ENCODE results near the gene CST9.

The CST9 gene

GRCh38 chr20:23568320-23568970 lies 37.3 kb downstream of the CST9 start, which contains the start of gene CST9L:
Gene CST9L (minus strand): TSS chr20:23568484. CDS start chr20:23568450, 34 bp downstream.
- Histone ChIP-seq H3K9me3 (ENCODE audit: insufficient read depth, low read length, severe bottlenecking) (no peaks in the 10 kb centered on the region), H3K4me1 (ENCODE audit: insufficient read depth, low read length) (no peaks in the 10 kb centered on the region), H3K36me3 (ENCODE audit: insufficient read depth, low read length) (no peaks in the 10 kb centered on the region), H3K27ac (ENCODE audit: low read length) (no peak within 1 kb of the TSS), H4K20me1 (ENCODE audit: insufficient read depth, low read length) (no peaks in the 10 kb centered on the region), H3K4me2 (ENCODE audit: insufficient read depth, low read length) (no peak within 1 kb of the TSS), H3K4me3 (ENCODE audit: low read depth in 1 of 2, low read length in 2 of 2) (no peak within 1 kb of the TSS), H2AFZ (ENCODE audit: low read depth, low read length) (no peak within 1 kb of the TSS), H3K9ac (ENCODE audit: low read depth, low read length) (no peak within 1 kb of the TSS), H3K79me2 (ENCODE audit: insufficient read depth, low read length) (no peaks in the 10 kb centered on the region), H3K27me3 (ENCODE audit: insufficient read depth, low read length, poor library complexity) (peaks cover 22% of the 10 kb centered on the region)
- ATAC-seq (ENCODE audit: insufficient read depth, low read depth) (no peak), DNase-seq (no peak)
- TF ChIP-seq EZH2 (IDR thresholded peaks at IDR 0.05; ENCODE audit: borderline replicate concordance, low read depth, low read length, severe bottlenecking), result no peak
- TF ChIP-seq CTCF (IDR thresholded peaks at IDR 0.05; ENCODE audit: borderline replicate concordance, extremely low read depth, low read length, poor library complexity, severe bottlenecking), result no peak

GRCh38 chr20:23566199-23566932 lies 39.4 kb downstream of the CST9 start:
- ATAC-seq (ENCODE audit: insufficient read depth, low read depth), result no peak
- no peaks in the 10 kb centered on the region for H3K36me3 ChIP-seq (ENCODE audit: insufficient read depth, low read length)

DNA sequence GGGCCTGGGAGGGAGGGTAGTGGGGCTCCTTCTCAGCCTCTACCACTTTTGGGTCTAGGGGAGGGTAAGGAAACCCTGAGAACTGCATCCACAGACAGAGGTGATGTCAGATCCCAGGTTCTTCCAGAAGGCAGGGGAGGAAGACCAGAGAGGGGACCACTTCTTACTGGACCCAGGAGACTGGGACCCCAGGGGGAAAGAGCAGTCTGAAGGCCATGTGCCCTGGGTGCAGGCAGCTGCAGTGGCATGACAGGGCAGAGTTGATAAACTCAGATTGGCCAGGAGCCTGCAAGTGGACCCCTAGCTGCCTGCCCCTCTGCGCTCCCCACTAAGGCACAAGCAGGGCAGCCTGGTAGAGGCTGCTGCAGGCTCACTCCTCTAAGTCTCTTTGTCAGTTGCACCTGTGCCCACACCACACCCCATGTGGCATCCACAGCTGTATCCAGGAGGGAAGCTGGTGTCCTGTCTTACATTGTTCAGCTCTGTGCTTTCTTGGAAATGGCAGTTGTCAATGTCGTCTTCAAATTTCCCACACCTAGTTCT lies 40.1 kb downstream of the CST9 start:
- Histone ChIP-seq H3K9me3 (ENCODE audit: insufficient read depth, low read length, severe bottlenecking) (peaks cover 5% of the 10 kb centered on the region), H3K4me3 (ENCODE audit: low read depth in 1 of 2, low read length in 2 of 2) (no peak overlapping the region), H3K9ac (ENCODE audit: low read depth, low read length) (no peak overlapping the region), H3K27me3 (ENCODE audit: insufficient read depth, low read length, poor library complexity) (peaks cover 12% of the 10 kb centered on the region), H3K79me2 (ENCODE audit: insufficient read depth, low read length) (no peaks in the 10 kb centered on the region), H3K4me1 (ENCODE audit: insufficient read depth, low read length) (no peaks in the 10 kb centered on the region), H3K36me3 (ENCODE audit: insufficient read depth, low read length) (no peaks in the 10 kb centered on the region), H3K4me2 (ENCODE audit: insufficient read depth, low read length) (no peak overlapping the region), H2AFZ (ENCODE audit: low read depth, low read length) (no peak overlapping the region), H4K20me1 (ENCODE audit: insufficient read depth, low read length) (no peaks in the 10 kb centered on the region), H3K27ac (ENCODE audit: low read length) (no peak overlapping the region)
- DNase-seq, result no peak
- no peak for TF ChIP-seq EZH2 (IDR thresholded peaks at IDR 0.05; ENCODE audit: borderline replicate concordance, low read depth, low read length, severe bottlenecking)
- no peak for TF ChIP-seq CTCF (IDR thresholded peaks at IDR 0.05; ENCODE audit: borderline replicate concordance, extremely low read depth, low read length, poor library complexity, severe bottlenecking)
- ATAC-seq (ENCODE audit: insufficient read depth, low read depth), result no peak

More at GRCh38 chr20:23566199-23566932, 39.4 kb downstream of the CST9 start:
- Histone ChIP-seq H3K4me1 (ENCODE audit: insufficient read depth, low read length) (no peaks in the 10 kb centered on the region), H3K27me3 (ENCODE audit: insufficient read depth, low read length, poor library complexity) (peaks cover 13% of the 10 kb centered on the region), H3K9me3 (ENCODE audit: insufficient read depth, low read length, severe bottlenecking) (peaks cover 5% of the 10 kb centered on the region), H3K27ac (ENCODE audit: low read length) (no peak overlapping the region), H3K4me3 (ENCODE audit: low read depth in 1 of 2, low read length in 2 of 2) (no peak overlapping the region), H4K20me1 (ENCODE audit: insufficient read depth, low read length) (no peaks in the 10 kb centered on the region), H2AFZ (ENCODE audit: low read depth, low read length) (no peak overlapping the region), H3K9ac (ENCODE audit: low read depth, low read length) (no peak overlapping the region), H3K79me2 (ENCODE audit: insufficient read depth, low read length) (no peaks in the 10 kb centered on the region), H3K4me2 (ENCODE audit: insufficient read depth, low read length) (no peak overlapping the region)
- no peak for DNase-seq
- TF ChIP-seq EZH2 (IDR thresholded peaks at IDR 0.05; ENCODE audit: borderline replicate concordance, low read depth, low read length, severe bottlenecking) (no peak), CTCF (IDR thresholded peaks at IDR 0.05; ENCODE audit: borderline replicate concordance, extremely low read depth, low read length, poor library complexity, severe bottlenecking) (no peak)

All from DND-41 (cell line).